K562 (cell line): Measurements from ENCODE around the gene EHBP1L1.

ENCODE experiments used
- FOXM1 ChIP-seq, 2 experiments: fragments of 450-650 bp in 1 of 2; sonication (generic) in 1 of 2; formaldehyde crosslinking in 1 of 2; IDR thresholded peaks; 2 replicates each; pipeline versions ENCODE4 v1.6.1 to v1.9.0; 2017 to 2022; ENCODE audit warnings: low read depth in 2 of 2, mild to moderate bottlenecking in 2 of 2, missing genetic modification reagents in 1 of 2, moderate library complexity in 1 of 2
- FUS ChIP-seq: fragments of 200-400 bp; formaldehyde crosslinking; optimal IDR thresholded peaks from 2 replicates; pipeline ENCODE3; 2017; ENCODE audit warnings: low read depth, low read length
- HDAC8 ChIP-seq: fragments of 450-650 bp; IDR thresholded peaks from 2 replicates; pipeline ENCODE4 v1.6.1; 2016; ENCODE audit warnings: mild to moderate bottlenecking, missing genetic modification characterization, moderate library complexity, missing compliant biosample characterization
- MEIS2 ChIP-seq: fragments of 450-650 bp; IDR thresholded peaks from 2 replicates; pipeline ENCODE4 v1.6.1; 2014; ENCODE audit warnings: mild to moderate bottlenecking; ENCODE audit not compliant: partially characterized antibody
- TF ChIP-seq, protein P1 (sequence below), 3 experiments: IDR thresholded peaks in 2 of 3; conservative IDR thresholded peaks in 1 of 3; 2 replicates each; pipeline ENCODE4 v1.5.1; 2011 to 2012; ENCODE audit warnings: low read length in 3 of 3, mild to moderate bottlenecking in 3 of 3, control low read depth in 2 of 3, improper control_type of control experiment in 1 of 3, inconsistent platforms in 1 of 3, low read depth in 1 of 3, mixed read lengths in 1 of 3, moderate library complexity in 1 of 3; ENCODE audit not compliant: insufficient read depth in 2 of 3
- TF ChIP-seq, protein P2 (sequence below): sonication (generic); formaldehyde crosslinking; IDR thresholded peaks from 2 replicates; pipeline ENCODE4 v1.8.0; 2022; ENCODE audit warnings: missing genetic modification reagents, mild to moderate bottlenecking, borderline replicate concordance

DNA sequence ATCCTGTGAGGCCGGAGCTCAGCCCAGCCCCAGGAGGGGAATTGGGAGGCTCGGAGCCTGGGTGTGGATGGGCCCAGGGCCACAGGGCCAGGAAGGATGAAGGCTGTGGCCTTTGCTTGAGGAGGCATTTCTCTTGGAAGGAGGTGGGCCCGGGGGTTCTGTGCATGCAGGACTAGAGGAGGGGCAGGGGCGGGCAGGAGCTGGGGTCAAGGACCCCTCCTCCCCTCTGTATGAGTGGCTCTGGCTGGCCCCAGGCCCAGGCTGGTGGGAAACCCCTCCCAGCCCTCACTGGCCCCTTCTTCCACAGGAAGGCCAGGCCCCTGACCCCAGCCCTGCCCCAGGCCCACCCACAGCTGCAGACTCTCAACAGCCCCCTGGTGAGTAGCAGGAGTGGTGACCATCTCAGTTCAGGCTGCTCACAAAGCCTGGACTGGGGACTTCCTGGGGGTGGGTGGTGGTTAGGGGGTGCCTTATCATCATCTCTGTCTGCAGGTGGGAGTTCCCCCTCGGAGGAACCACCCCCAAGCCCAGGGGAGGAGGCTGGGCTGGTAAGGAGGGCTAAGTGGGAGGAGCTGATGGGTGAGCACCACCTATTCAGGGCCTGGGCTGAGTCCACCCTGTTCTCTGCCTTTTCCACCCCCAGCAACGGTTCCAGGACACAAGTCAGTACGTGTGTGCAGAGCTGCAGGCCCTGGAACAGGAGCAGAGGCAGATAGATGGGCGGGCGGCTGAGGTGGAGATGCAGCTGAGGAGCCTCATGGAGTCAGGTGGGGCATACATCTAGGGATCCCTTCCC is 13.8 kb downstream of the EHBP1L1 start:
- TF ChIP-seq FUS (no peak), HDAC8 (no peak), MEIS2 (no peak), FOXM1 (IDR thresholded peaks at IDR 0.05; ENCODE audit: low read depth) (no peak), FOXM1 (CRISPR knock-in tag; IDR thresholded peaks at IDR 0.05; ENCODE audit: low read depth) (no peak)
- TF ChIP-seq, protein P1, sequence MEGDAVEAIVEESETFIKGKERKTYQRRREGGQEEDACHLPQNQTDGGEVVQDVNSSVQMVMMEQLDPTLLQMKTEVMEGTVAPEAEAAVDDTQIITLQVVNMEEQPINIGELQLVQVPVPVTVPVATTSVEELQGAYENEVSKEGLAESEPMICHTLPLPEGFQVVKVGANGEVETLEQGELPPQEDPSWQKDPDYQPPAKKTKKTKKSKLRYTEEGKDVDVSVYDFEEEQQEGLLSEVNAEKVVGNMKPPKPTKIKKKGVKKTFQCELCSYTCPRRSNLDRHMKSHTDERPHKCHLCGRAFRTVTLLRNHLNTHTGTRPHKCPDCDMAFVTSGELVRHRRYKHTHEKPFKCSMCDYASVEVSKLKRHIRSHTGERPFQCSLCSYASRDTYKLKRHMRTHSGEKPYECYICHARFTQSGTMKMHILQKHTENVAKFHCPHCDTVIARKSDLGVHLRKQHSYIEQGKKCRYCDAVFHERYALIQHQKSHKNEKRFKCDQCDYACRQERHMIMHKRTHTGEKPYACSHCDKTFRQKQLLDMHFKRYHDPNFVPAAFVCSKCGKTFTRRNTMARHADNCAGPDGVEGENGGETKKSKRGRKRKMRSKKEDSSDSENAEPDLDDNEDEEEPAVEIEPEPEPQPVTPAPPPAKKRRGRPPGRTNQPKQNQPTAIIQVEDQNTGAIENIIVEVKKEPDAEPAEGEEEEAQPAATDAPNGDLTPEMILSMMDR (IDR thresholded peaks at IDR 0.05 in 2 of 3, conservative IDR thresholded peaks at IDR 0.05 in 1 of 3; ENCODE audit: insufficient read depth in 2 of 3, low read depth in 1 of 3, low read length in 3 of 3): no peak
- TF ChIP-seq, protein P2, sequence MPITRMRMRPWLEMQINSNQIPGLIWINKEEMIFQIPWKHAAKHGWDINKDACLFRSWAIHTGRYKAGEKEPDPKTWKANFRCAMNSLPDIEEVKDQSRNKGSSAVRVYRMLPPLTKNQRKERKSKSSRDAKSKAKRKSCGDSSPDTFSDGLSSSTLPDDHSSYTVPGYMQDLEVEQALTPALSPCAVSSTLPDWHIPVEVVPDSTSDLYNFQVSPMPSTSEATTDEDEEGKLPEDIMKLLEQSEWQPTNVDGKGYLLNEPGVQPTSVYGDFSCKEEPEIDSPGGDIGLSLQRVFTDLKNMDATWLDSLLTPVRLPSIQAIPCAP: no peak
